Stimulated activated CD4-positive, alpha-beta T cell treated with anti-CD3 and anti-CD28 coated beads, Interleukin-4, amount 100 ng/mL, for 48 hours (primary cell): ENCODE results near the gene TMEM178B.
"Not testable (repeated sequence)": the region's sequence is repeated elsewhere in the genome, so short reads cannot be mapped to it uniquely, and the experiment has no call there.

Experiments
- DNase-seq, 2 donors: peaks; one replicate each; pipeline ENCODE4 v3.0.0-alpha.2; 2020; ENCODE audit warnings: low read depth in 2 of 2

TMEM178B gene

DNA sequence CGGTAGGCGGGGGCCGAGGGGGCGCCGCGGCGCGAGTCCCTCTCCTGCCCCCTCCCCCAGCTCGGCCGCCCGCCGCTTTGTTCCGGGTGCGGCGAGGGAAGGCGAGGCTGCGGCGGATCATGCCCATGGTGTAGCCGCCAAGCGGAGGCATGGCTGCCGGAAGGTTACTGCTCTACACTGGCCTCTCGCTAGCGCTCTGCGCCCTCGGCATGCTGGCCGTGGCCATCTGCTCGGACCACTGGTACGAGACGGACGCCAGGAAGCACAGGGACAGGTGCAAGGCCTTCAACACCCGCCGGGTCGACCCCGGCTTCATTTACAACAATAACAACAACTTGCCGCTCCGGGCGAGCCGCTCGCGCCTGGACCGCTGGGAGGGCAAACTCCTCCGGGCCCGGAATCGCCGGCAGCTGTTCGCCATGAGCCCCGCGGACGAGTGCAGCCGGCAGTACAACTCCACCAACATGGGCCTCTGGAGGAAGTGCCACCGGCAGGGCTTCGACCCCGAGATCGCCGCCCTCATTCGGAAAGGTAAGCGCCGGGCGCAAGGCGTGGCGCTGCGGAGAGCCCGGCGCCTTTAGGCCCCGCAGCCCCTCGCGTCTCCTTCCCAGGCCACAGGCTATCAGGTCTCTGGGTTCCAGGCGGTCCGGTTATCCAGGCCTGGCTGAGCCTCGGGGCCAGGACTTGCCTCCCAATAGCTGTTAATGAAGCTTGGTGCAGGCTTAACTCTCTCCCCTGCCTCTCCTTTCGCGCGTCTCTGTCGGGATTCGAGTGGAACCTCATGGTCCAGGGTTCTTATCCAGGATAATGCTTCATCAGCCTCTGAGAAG is 513 bp downstream of the TMEM178B start:
- peak in 1 of 2 donors; percentile 5 for DNase-seq

DNA sequence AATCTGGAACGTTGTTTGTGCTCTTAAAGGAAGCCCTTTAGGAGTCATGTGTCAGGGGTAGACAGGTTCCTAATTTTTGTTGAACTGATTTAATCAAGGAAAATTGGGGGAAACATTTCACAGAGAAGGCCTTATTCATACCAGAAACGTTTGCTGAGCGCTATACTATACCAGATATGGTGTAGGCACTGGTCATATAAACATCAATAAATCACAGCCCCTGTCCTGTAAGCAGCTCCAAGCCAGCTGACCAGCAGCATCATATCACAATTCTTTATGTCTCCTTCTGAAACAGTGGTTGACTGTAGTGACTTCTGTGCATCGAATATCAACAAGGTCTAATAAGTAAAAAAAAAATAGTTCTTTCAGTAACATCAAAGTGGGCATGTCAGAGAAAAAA is 1.1 kb downstream of the TMEM178B start:
- no peak for DNase-seq

DNA sequence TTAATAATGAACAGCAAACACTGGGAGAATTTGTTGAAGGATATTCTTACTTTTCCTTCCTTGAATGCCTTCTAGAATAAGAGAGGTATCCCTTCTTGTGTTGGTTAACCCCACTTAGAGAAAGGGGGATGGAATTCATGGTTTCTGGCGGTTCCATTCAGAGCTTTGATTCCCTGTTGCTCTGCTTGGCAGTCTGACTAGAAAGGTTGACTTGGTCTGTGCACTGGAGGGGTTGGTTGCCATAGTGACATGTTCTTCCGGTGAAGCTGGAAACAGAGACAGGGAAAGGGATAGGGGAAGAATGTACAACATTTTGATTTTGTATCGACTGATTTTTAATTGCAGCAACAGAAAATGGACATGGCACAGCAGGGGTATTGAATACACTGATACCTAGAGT is 2.5 kb downstream of the TMEM178B start:
- DNase-seq, result no peak

DNA sequence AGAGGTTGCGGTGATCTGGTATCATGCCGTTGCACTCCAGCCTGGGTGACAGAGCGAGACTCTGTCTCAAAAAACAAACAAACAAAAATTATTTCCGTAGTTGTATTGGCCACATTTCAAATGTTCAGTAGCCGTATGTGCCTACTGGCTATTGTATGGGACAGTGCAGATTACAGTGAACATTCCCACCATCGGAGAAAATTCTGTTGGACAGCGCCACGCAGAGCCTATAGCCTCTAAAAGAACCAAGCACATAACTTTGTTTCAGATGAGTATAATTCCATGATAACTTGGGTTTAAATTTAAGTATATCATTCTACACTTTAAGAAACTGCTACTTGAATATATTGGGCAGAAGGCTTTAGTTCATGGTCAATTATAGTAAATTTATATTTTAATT is 5.4 kb downstream of the TMEM178B start:
- DNase-seq, result no peak

GRCh38 chr7:141089490-141089889 is 15.6 kb downstream of the TMEM178B start:
- DNase-seq, result not testable (repeated sequence)

GRCh38 chr7:141094336-141095070 is 20.6 kb downstream of the TMEM178B start:
- DNase-seq, result no peak

DNA sequence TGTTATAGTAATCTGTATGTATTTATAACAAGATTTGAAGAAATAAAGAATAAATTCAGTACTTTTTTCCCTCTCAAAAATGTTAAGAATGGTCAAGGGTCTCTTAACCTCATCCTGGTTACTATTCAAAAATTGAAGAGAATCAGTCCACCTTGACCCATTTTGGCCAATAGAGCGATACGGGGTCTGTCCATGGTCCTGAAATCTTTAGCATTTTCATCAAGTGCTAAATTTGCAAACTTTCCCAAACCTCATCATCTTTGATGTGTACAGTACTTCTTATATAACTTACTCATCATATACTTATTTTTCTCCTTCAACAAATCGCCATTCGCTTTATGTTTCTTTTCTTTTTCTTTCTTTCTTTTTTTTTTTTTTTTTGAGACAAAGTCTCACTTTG is 23.6 kb downstream of the TMEM178B start:
- no peak for DNase-seq

DNA sequence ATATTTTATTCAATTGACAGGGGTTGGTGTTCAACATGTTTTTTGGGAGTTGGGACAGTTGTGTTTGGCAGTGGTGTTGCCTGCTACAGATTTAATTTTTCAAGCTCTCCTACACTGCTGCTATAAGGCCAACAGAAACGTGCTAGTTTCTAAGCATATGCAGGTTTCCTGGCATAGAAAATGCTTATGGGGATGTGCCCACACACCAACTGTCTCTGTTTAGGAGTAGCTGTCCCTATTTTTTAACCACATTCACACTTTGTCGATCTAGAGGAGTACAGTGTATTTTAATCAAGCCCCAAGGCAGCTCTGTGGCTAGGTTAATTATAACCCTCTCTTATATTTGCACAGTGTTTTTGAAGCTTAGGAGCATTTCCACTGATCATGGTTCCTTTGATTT is 28.6 kb downstream of the TMEM178B start:
- DNase-seq, result no peak

- no peak for DNase-seq
These were observed 30.1 kb downstream of the TMEM178B start for GRCh38 chr7:141103847-141104429.

- no peak for DNase-seq
These were observed 39.3 kb downstream of the TMEM178B start for GRCh38 chr7:141113131-141113530.

- DNase-seq, result no peak
These were observed 40.3 kb downstream of the TMEM178B start for GRCh38 chr7:141114029-141114664.

- no peak for DNase-seq
These were observed 42.1 kb downstream of the TMEM178B start for GRCh38 chr7:141115965-141116364.

DNA sequence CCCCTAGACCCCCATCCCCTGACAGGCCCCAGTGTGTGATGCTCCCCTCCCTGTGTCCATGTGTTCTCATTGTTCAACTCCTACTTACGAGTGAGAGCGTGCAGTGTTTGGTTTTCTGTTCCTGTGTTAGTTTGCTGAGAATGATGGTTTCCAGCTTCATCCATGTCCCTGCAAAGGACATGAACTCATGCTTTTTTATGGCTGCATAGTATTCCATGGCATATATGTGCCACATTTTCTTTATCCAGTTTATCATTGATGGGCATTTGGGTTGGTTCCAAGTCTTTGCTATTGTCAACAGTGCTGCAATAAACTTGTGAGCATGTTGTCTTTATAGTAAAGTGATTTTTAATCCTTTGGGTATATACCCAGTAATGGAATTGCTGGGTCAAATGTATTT is 42.8 kb downstream of the TMEM178B start:
- DNase-seq, result not testable (repeated sequence)

GRCh38 chr7:141118767-141119166 is 44.9 kb downstream of the TMEM178B start:
- no peak for DNase-seq

DNA sequence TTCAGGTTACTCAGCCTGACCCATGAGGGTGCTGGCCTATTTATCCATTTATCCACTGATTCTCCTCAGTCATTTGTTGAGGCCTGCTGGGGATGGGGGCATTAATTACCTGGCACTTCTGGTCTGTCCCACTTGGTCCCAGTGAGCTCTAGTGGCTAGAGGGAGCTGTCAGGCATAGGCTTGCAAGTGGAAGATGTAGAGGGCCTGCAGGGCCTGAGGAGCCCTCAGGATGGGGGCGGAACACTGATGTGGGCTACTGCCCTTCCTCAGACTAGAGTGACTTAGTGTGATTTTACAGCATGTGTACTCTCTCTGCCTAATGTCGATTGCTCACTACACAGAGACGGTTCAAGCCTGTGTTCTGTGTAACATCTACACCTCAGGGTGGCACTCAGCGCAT is 45.3 kb downstream of the TMEM178B start:
- DNase-seq, result no peak

GRCh38 chr7:141122736-141123135 is 48.9 kb downstream of the TMEM178B start:
- DNase-seq, result no peak

DNA sequence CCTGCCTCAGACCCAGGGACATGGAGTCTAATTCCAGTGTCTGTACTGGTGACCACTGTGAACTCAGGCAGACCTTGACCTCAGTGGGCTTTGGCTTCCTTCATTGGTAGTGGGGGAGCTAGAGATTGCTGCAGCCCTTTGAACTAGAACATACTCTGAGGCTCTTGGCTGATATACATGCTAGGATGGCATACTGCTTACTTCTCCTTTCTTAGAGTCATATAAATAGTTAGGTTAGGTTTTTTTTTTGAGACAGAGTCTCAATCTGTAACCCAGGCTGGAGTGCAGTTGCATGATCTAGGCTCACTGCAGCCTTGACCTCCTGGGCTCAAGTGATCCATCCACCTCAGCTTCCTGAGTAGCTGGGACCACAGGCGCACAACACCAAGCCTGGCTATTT is 49.7 kb downstream of the TMEM178B start:
- no peak for DNase-seq

DNA sequence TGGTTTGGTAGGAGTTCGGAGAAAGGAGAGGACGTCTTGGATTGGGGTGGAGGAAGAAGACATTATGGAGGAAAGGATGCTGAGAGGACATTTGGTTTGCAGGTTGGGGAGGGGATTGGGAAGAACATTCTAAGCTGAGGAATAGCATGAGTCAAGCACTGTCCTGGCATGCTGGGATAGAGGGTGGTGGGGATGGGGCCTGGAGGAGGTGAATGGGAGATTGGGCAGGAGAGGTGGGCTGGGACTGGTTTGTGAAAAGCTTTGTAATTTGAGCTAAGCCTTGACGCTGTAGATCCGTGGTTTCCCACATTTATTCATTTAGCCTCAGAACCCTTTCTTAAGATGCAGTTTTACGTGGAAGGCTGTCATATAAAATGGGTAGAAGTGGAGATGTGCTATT is 52.2 kb downstream of the TMEM178B start:
- no peak for DNase-seq

- no peak for DNase-seq
These were observed 54.6 kb downstream of the TMEM178B start for GRCh38 chr7:141128506-141128905.

- DNase-seq, result no peak
These were observed 55.1 kb downstream of the TMEM178B start for GRCh38 chr7:141128931-141129330.

- no peak for DNase-seq
These were observed 58.8 kb downstream of the TMEM178B start for GRCh38 chr7:141132671-141133070.

DNA sequence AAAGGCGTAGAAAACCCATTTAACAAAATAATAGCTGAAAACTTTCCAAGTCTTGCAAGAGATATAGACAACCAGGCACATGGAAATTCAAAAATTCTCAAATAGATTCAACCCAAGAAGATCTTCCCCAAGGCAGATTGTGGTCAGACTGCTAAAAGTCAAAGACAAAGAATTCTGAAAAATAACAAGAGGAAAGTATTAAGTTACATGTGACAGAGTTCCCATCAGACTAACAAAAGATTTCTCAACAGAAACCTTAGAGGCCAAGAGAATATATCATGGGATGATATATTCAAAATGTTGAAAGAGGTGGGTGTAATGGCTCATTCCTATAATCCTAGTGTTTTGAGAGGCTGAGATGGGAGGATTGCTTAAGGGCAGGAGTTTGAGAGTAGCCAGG is 59.8 kb downstream of the TMEM178B start:
- DNase-seq, result no peak
